DMS153 (cell line): ENCODE measurements around the gene FAM111B.
"Not testable (repeated sequence)": the region's sequence is repeated elsewhere in the genome, so short reads cannot be mapped to it uniquely, and the experiment has no call there.

ENCODE experiments used
- DNase-seq: peaks from one replicate; lab custom pipeline; 2025; lab: John Stamatoyannopoulos, UW

The FAM111B gene

DNA sequence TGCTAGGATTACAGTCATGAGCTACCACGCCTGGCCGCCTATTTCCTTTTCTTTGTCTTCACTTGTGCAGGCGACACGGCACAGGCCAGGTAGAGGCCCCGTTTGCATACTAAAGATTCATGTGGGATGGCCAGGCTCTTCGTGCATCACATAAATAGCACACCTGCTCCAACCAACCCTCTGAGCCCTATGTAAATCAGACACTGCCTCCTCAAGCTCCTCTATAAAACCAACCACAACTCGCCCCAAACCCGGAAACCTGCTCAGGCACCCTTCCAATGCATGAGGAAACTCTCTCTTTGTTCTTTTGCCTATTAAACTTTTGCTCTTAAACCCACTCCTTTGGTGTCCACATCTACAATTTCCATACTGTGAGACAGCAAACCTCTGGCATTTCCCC lies 9.1 kb upstream of the FAM111B start:
- peak; percentile 29 for DNase-seq

DNA sequence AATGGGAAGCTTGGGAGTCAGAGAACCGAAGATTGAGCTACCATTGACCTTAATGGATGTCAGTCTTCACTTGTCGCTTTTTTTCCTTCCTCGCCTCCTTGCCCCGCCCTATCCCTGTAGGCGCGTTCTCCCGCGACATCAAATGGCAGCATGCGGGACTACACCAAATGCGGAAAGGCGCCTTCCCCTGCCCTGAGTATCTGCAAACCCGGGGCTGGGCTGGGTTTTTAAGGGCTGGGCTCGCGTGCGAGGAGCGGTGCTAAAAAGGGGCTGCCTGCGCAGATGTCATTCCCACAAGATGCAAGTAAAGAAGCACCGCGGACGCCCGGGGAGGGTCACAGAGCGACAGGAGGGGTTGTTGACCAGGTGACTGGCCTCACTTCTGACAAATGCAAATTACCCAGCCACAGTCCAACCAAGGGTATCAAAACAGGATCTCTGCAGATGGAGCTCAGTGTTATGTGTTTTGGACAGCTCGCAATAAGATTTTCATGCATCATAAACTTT lies 4.7 kb upstream of the FAM111B start:
- DNase-seq = no peak

DNA sequence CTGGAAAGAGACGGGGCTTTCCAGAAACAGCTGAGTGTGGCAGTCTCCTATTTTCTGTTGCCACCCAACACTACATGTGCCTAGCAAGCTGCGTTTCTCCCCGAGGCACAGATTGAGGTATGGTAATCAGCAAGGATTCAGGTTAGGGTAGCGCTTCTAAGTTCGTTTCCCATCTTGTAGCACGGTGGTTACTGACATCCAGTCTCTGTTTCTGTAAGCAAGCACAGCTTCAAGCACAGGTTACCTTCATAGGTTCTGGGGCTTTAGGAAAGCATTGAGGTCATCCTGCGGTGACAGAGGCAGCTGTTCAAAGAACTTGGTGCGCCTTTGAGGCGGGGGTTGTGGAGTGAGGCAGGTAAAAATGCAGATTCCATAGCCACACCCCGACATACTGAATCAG lies 684 bp downstream of the FAM111B start:
- DNase-seq = not testable (repeated sequence)

DNA sequence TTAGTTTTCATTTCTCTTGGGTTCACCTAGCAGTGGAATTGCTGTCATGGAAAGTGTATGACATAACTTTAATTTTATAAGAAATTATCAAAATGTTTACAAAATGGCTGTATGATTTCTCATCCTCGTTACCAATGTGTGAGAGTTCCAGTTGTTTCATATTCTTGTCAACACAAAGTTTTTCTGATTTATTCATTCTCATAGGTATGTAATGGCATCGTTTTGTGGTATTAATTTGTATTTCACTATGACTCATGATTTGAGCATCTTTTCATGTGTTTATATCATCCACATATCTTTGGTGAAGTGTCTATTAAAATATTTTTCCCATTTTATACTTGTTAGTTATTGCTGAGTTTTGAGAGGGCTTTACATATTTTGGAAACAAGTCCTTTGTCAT lies 5.5 kb downstream of the FAM111B start:
- DNase-seq = no peak

DNA sequence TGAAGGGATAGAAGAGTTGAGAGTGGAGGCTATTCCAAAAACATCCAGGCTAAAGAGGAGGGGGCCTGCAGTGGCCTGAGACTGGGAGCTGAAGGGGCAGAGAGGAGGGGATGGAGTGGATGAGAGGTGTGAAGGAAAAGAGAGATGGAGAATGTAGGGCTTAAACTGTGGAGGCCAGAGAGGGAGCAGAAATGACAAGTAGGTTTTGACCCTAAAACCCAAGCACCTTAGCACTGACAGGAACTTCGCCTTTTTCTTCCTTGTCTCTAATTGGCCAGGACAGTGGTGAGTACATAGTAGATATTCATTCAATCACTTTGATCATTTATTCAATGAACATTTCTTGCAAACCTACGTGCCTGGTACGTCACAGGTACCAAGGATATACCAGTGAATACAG lies 7.3 kb downstream of the FAM111B start:
- DNase-seq = no peak

DNA sequence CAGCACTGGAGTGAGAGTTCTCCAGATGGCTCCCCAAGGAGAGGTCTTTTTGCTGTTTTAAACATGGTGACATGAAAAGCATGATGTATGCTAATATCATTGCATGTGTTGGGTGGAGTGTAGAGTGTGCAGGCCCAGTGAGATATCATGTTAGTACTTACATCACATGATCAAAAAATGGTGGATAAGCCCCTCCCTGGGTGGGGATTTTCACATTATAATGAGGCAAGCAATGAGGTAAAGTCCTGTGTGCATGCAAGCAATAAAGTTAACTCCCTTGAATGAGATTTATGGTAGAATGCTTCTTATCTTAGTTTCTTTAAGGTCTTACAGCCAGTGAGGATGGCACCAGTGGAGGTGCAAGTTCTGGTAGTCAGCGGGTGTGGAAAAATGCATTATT lies 8.5 kb downstream of the FAM111B start:
- DNase-seq = no peak

DNA sequence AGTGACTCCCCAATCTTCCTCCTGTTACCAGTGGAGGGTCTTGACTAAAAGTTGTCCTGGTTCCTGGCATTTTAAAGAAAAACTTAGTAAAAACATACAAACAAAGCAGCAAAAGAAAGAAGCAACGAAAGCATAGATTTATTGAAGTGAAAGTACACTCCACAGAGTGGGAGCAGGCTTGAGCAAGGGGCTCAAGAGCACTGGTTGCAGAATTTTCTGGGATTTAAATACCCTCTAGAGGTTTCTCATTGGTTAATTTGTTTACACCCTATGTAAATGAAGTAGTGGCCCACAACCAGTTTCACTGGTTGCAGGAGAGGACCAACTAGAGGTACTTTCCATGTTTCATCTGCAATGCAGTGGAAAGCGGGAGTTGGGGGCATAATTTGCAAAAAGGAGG lies 10.7 kb downstream of the FAM111B start:
- DNase-seq = no peak

DNA sequence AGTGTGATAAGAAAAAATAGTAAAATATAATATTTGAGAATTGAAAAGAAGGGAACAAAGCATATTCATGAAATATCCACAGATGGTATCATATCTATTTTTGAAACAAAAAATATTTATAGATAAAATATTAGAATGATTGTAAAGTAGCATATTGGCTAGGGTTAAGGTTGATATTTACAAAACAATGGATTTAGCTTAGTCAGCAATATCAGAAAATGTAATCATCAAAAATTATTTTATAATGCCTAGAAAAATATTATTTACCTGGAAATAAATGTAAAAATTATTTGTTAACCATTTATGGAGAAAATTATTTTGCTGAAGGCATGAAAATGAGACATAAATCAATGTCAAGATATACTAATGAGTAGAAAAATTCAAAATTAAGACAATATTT lies 12.8 kb downstream of the FAM111B start:
- DNase-seq = no peak

DNA sequence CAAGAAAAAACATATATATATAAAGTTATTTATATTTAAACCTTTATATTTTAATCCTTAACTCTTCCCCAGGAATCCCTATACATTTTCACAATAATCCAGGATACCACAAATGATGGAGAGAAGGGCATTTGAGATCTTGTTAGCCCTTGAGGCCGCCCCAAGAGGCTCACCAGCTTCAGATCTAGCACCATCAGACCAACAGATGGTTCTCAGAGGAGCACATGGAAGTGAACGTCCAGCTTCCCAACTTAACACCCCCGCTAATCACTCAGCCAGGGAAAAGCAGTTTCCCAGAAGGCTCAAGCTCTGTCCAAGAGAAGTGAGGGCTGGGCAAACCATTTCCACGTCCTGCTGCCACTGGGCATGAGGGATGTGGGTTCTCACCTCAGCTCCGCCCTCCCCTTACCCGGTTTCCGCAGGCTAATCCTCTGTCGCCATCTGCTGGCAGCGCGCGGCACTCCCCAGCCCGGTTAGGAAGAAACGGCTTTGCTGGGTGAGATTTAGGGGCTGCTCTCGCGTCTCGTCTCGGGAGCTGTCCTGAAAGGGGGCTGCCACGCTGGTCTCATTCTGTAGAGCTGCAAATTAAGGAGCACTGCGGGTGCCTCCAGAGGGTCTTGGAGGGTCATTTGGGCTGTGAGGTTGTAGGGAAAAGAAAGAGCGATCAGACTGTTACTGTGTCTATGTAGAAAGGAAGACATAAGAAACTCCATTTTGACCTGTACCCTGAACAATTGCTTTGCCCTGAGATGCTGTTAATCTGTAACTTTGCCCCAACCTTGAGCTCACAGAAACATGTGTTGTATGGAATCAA lies 28.8 kb downstream of the FAM111B start:
- DNase-seq = no peak

DNA sequence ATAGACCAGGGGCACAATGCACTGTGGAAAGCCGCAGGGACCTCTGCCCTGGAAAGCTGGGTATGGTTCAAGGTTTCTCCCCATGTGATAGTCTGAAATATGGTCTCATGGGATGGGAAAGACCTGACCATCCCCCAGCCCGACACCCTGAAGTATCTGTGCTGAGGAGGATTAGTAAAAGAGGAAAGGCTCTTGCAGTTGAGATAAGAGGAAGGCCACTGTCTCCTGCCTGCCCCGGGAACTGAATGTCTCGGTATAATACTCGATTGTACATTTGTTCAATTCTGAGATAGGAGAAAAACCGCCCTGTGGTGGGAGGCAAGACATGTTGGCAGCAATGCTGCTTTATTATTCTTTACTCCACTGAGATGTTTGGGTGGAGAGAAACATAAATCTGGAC lies 29.5 kb downstream of the FAM111B start:
- DNase-seq = not testable (repeated sequence)

DNA sequence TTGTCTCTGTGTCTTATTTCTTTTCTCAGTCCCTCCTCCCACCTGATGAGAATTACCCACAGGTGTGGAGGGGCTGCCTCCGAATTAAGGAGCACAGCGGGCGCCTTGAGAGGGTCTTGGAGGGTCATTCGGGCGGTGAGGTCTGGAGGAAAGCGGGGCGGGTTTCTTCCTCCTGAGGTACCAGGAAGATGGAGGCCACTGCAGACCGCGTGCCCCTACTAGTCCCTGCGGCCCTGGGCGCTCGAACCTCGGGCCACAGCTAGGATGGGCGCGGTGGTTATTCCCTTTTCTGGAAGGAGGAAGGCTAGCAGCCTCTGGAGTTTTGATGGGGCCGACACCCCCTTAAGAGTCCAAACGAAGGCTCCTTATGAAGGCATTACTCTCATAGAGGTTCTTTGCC lies 30.2 kb downstream of the FAM111B start:
- no peak for DNase-seq

DNA sequence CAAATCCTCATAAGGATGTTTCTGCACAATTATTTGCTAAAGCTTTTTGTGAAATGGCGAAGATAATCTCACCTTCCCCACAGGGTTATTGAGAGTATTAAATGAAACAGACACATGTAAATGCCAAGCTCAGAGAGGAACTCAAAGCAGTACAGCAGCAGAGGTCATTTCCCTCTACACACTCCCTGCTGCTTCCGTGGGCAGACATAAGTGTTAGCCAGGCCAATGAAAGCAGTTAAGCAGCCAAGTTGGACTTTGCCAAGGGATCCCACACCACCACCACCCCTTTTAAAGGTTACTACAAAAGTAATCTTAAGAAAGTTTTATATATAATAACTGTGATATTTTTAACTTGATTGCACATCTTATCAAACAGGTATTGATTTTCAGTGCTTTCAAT lies 31.6 kb downstream of the FAM111B start:
- no peak for DNase-seq

DNA sequence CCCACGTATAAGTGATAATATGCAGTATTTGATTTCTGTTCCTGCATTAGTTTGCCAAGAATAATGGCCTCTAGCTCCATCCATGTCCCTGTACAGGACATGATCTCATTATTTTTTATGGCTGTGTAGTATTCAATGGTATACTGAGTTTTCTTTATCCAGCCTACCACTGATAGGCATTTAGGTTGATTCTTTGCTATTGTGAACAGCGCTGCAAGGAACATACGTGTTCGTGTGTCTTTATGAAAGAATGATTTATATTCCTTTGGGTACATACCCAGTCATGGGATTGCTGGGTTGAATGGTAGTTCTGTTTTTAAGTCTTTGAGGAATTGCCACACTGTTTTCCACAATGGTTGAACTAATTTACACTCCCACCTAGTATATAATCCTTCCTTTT lies 34.2 kb downstream of the FAM111B start:
- DNase-seq = no peak

DNA sequence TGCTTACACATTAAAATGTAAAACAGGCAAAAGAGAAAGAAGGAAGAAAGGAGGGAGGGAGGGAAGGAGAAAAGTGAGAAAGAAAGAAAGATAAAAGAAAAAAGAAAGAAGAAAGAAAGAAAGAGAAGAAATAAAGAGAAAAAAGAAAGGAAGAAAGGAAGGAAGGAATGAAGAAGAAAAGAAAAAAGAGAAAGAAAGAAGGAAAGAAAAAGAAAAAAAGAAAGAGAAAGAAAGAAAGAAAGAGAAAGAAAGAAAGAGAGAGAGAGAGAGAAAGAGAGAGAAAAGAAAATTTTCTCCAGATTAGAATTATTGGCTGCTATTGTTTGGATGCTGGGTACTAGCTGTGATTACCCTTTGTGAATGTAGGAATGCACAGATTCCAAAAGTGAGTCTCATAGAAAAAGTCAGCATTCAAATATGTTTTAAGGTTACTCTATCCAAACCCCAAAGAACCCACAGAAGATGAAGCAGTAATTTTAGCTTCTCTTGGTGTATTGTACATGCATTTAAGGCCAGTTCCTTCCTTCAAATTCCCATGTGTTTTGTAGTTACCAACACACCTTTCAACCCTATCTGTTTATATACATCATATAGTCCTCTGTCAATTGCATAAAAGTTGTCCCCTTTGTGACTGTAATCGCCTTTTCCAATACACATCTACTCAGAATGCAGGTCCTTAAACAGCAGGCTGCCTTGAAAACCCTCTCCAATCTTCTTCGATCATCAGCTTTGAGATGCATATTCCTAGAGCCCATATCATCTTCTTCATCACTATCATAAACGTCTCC lies 34.8 kb downstream of the FAM111B start:
- no peak for DNase-seq

DNA sequence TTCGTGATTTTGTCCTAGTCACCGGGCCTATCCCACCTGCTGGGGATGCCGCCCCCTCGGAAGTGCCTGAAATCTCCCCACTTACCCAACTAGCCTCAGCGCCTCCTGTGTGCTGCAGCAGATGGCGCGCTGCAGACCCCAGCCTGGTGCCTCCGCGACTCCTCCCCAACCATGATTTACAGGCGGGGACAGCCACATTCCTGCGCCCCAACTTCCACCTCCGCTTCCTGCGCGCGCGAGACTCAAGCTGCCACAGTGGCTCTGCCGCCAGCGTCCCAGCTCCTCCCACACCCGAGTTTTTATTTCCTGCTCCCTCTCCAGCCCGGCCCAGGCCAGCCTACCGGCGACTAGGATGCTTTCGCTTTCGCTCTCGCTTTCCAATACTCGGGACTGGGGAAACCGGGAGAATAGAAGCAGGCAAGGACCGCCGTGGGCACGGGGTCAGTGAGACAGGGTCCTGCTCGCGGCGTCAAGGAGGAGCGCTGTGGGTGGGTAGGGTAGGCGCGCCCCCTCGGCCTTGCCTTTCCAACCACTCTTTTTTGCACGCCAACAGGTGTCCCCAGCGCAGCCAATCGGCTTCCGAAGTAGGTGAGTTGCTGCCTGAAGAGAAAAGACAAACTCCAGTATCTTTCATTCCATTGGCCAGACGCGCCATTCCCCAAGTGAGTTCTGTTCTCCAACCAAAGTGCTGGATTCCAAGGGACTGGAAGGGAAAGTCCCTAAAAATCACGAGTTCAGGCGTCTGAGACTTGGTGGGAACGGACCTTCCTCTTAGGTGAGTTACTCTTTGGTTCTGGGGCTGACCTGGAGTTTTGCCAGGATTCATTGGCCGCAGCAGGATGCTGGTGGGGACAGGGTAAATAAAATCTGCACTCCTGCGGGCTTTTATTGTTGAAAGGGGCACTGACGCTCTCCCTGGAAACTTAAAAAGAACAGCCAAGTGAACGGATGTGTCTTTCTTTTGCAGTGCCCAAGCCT lies 35.8 kb downstream of the FAM111B start, which contains the start of gene FAM111A:
Gene FAM111A, plus strand, starts transcription at position 327 of the 978 bp plus-strand sequence. CDS start 6,017 bp downstream, outside the sequence.
- DNase-seq = peak; percentile 79

DNA sequence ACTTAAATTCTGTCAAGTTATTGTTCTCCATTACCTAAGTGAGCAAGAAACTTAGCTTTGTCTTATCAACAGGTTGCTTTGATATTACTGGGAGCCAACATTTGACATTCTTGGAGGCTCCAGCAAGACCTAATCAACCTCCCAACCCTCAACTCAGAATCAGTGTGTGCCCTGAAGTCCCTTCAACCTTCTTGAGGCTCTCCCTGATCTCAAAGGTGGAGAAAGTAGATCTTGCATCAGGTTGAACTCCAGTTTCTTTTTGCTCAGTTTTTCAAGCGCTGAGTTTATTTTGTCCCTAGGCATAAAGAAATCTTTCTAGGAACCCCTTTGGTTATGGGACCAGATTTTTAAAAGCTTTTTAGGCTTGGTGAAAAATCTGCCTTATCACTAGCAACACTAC lies 37.1 kb downstream of the FAM111B start:
- DNase-seq = no peak

DNA sequence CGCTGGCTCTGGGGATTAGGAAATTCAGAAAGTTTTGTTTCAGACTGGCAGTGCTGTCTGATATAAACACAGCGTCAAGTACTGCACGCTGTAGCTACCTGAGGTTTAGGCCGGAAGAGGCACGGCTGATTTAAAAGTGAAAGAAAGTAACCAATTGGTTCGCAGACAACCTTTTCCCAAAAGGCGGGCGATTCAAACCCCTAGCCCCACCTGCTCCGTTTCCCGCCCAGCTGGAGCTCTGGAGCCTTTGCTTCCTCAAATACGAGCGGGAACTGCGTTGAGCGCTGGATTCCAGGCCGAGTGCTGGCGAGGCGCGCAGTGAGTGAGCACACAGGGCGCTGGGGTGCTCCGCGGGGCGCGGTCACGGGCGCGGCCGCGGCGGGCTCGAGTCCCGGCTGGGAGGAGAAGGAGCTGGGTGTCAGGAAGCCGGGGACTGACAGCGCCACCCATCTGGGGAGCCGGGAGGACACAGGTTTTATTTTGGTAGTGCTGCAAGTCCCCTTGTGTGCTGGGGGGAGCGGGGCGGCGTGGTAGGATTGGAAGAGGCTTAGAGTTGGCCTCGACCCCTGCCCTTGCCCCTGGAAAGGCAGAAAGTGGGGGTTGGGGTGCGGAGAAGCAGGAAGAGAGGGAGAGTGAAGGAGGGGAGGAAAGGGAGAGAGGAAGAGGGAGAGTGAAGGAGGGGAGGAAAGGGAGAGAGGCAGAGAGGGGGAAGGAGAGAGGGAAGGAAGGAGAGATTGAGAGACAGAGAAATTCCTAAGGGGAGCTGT lies 37.7 kb downstream of the FAM111B start:
- peak; percentile 97 for DNase-seq

DNA sequence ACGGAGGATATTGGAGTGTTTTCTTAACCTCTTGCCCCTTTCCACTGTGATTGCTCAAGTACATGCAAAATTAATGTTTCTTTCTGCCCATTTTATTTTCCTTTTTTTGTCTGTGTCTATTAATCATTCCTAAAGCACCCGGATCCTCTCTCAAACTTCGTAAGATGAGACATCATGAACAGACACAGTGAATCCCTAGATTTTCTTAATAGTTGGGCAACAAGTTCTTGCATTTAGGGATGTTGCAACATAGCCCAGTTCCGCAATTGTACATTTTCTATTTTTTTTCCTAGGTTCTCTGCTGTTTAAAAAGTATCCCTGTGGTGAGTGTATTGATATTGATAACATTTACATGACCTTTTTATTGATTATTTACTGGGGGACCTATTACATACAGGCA lies 38.5 kb downstream of the FAM111B start:
- no peak for DNase-seq

DNA sequence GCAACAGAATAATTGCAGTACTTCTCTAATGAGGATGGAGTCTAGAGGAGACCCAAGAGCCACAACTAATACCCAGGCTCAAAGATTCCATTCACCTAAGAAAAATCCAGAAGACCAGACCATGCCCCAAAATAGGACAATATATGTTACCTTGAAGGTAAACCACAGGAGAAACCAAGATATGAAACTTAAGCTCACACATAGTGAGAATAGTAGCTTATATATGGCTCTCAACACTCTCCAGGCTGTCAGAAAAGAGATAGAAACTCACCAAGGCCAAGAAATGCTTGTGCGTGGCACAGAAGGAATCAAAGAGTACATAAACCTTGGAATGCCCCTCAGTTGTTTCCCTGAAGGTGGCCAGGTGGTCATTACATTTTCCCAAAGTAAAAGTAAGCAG lies 44.7 kb downstream of the FAM111B start:
- no peak for DNase-seq

DNA sequence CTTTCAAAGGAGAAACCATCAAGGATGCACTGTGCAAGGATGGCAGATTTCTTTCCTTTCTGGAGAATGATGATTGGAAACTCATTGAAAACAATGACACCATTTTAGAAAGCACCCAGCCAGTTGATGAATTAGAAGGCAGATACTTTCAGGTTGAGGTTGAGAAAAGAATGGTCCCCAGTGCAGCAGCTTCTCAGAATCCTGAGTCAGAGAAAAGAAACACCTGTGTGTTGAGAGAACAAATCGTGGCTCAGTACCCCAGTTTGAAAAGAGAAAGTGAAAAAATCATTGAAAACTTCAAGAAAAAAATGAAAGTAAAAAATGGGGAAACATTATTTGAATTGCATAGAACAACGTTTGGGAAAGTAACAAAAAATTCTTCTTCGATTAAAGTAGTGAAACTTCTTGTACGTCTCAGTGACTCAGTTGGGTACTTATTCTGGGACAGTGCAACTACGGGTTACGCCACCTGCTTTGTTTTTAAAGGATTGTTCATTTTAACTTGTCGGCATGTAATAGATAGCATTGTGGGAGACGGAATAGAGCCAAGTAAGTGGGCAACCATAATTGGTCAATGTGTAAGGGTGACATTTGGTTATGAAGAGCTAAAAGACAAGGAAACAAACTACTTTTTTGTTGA lies 45.4 kb downstream of the FAM111B start:
- DNase-seq = no peak

DNA sequence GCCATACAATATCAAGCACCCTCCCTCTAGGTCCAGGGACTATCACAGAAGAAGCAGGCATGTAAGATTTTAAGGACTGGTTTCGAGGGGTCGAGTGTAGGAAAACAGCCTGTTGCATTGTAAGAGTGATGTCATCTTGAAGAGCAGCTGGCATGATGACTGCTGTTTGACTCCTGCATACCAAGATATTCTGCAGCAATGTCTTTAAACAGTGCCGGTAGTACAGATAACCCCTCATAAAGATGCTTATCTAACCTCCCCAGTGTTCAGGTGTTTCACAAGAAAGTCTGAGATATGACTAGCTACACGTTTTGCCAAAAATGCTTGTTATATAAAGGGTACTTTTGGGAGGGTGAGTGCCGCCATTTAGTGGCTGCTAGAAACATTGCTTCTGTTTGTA lies 47.6 kb downstream of the FAM111B start:
- no peak for DNase-seq
